Endothelial cell of umbilical vein (primary cell): Measurements from ENCODE around the gene EIF2D. TPM values are rescaled to one million over a fixed set of nuclear protein-coding genes. Genes with fewer than 3 reads are reported as not detected.

Experiments used
- BruUV-seq: library from RNA; stranded (reverse); fragments of 400-500 nt; replicated peaks from 2 replicates; lab custom pipeline; 2021; lab: Mats Ljungman, UMichigan
- CTCF ChIA-PET: fragments of 300-600, 350-600 bp; sonication (Branson Sonifier 250); formaldehyde crosslinking; loops from one replicate; lab custom pipeline; 2021; ENCODE audit warnings: antibody characterized with exemption, inconsistent platforms; lab: Charles Lee
- POLR2A ChIA-PET: fragments of 300-600, 350-600 bp; sonication (Branson Sonifier 250); formaldehyde crosslinking; loops from one replicate; lab custom pipeline; 2021; ENCODE audit warnings: antibody characterized with exemption, inconsistent platforms; lab: Charles Lee
- DNase-seq: peaks from one replicate; pipeline ENCODE4 v3.0.0-alpha.2; 2011; ENCODE audit warnings: low read depth, low spot score
- FAIRE-seq: peaks from 2 replicates; lab custom pipeline; 2011; peaks lifted over from hg19 to GRCh38; lab: Jason Lieb, UNC
- H2AFZ ChIP-seq: 2 replicates; pipeline ENCODE4 v1.6.0; 2012; ENCODE audit warnings: low read depth, low read length, control low read depth, inconsistent platforms
- H3K27ac ChIP-seq: 2 replicates; pipeline ENCODE4 v1.5.1; 2011; ENCODE audit warnings: low read depth, mild to moderate bottlenecking, control low read depth, low read length, moderate library complexity; ENCODE audit not compliant: insufficient read depth
- H3K27me3 ChIP-seq, 2 experiments: 2 replicates each; pipeline versions ENCODE4 v1.6.0 to v1.6.1; 2011; ENCODE audit warnings: low read length in 2 of 2, mixed read lengths in 1 of 2; ENCODE audit not compliant: control insufficient read depth in 2 of 2, insufficient read depth in 2 of 2
- H3K36me3 ChIP-seq, 2 experiments: 2 replicates in 1 of 2; 3 replicates in 1 of 2; pipeline ENCODE4 v1.5.1; 2011; ENCODE audit warnings: low read length in 2 of 2, mild to moderate bottlenecking in 1 of 2, moderate library complexity in 1 of 2; ENCODE audit not compliant: control insufficient read depth in 2 of 2, insufficient read depth in 2 of 2; ENCODE audit errors: extremely low read depth in 1 of 2
- H3K4me1 ChIP-seq: 3 replicates; pipeline ENCODE4 v1.5.1; 2011; ENCODE audit warnings: mild to moderate bottlenecking, low read length; ENCODE audit not compliant: control insufficient read depth, insufficient read depth; ENCODE audit errors: extremely low read depth
- H3K4me2 ChIP-seq: 2 replicates; pipeline ENCODE4 v1.6.1; 2011; ENCODE audit warnings: low read length, control low read depth, mixed read lengths; ENCODE audit not compliant: insufficient read depth
- H3K4me3 ChIP-seq, 3 experiments: fragments of 200-600 bp in 1 of 3; sonication (generic), shearing (Covaris generic) in 1 of 3; replicated peaks in 1 of 3; 2 replicates each; pipeline ENCODE4 v1.5.1; 2011 to 2016; ENCODE audit warnings: control low read depth in 3 of 3, low read length in 3 of 3, mild to moderate bottlenecking in 2 of 3, inconsistent platforms in 1 of 3, low read depth in 1 of 3, moderate library complexity in 1 of 3; ENCODE audit not compliant: insufficient read depth in 1 of 3
- H3K79me2 ChIP-seq: 2 replicates; pipeline ENCODE4 v1.6.0; 2012; ENCODE audit warnings: low read length, inconsistent platforms; ENCODE audit not compliant: control insufficient read depth, insufficient read depth
- H3K9ac ChIP-seq: replicated peaks from 2 replicates; pipeline ENCODE3; 2011; ENCODE audit warnings: low read length, control low read depth; ENCODE audit not compliant: insufficient read depth; ENCODE audit errors: extremely low read depth
- H3K9me1 ChIP-seq: replicated peaks from 3 replicates; pipeline ENCODE4 v1.6.0; 2011; ENCODE audit warnings: mild to moderate bottlenecking, low read length; ENCODE audit not compliant: control insufficient read depth, insufficient read depth; ENCODE audit errors: extremely low read depth
- H3K9me3 ChIP-seq: replicated peaks from 2 replicates; pipeline ENCODE4 v1.5.1; 2012; ENCODE audit warnings: low read length, inconsistent platforms; ENCODE audit not compliant: control insufficient read depth, insufficient read depth
- H4K20me1 ChIP-seq: replicated peaks from 2 replicates; pipeline ENCODE3; 2011; ENCODE audit warnings: mild to moderate bottlenecking, low read length; ENCODE audit not compliant: control insufficient read depth, insufficient read depth; ENCODE audit errors: extremely low read depth
- EZH2 ChIP-seq: IDR thresholded peaks from 2 replicates; pipeline ENCODE4 v1.6.1; 2012; ENCODE audit warnings: borderline replicate concordance, low read depth, mild to moderate bottlenecking, moderate library complexity, low read length, inconsistent platforms; ENCODE audit not compliant: severe bottlenecking
- GATA2 ChIP-seq: IDR thresholded peaks from 2 replicates; pipeline ENCODE4 v1.7.0; 2011; ENCODE audit warnings: low read depth, mild to moderate bottlenecking, moderate library complexity, mixed read lengths, low read length; ENCODE audit not compliant: insufficient read length, insufficient read depth
- JUN ChIP-seq: IDR thresholded peaks from 2 replicates; pipeline ENCODE4 v1.6.1; 2011; ENCODE audit warnings: borderline replicate concordance, low read depth; ENCODE audit not compliant: insufficient read length, insufficient read depth
- MYC ChIP-seq: IDR thresholded peaks from one replicate; pipeline ENCODE4 v1.6.1; 2011; ENCODE audit warnings: mild to moderate bottlenecking, low read depth, low read length
- POLR2A ChIP-seq: IDR thresholded peaks from 2 replicates; pipeline ENCODE4 v1.6.1; 2012; ENCODE audit warnings: low read depth, mild to moderate bottlenecking, control low read depth, low read length
- POLR2AphosphoS5 ChIP-seq: IDR thresholded peaks from 2 replicates; pipeline ENCODE4 v1.6.1; 2012; ENCODE audit warnings: low read depth, mild to moderate bottlenecking, control low read depth, low read length, moderate library complexity; ENCODE audit not compliant: insufficient read depth
- dilution Hi-C: fragments of 300-500 bp; cut with MboI; formaldehyde crosslinking; loops from one replicate; pipeline ENCODE4 v1.15.0; 2019; ENCODE audit warnings: low sequenced_read_pairs; ENCODE audit not compliant: extremely low pct_ligation_motif_present
- intact Hi-C: fragments of 100-400 bp; cut with micrococcal nuclease; formaldehyde crosslinking; loops from one replicate; pipeline ENCODE4 v1.10.0; 2022
- polyA plus RNA-seq, 4 experiments: library from polyadenylated mRNA; depleted of rRNA in 3 of 4; stranded (reverse) in 3 of 4; unstranded in 1 of 4; fragments of >200 nt; gene quantifications; 2 replicates each; pipeline versions ENCODE4 v1.2.1 to v1.2.3, GENCODE V29; 2011 to 2012; ENCODE audit warnings: missing spikeins in 1 of 4
- total RNA-seq: library from RNA; stranded (reverse); gene quantifications from 2 replicates; pipeline ENCODE4 v1.2.3, GENCODE V29; 2021
- TF ChIP-seq, protein P1 (sequence below): IDR thresholded peaks from 2 replicates; pipeline ENCODE4 v1.6.1; 2011; ENCODE audit not compliant: insufficient read depth, insufficient read length
- TF ChIP-seq, protein P2 (sequence below), 2 donors: IDR thresholded peaks; 1 replicate in 1 of 2; 2 replicates in 1 of 2; pipeline ENCODE4 v1.5.1; 2011; ENCODE audit warnings: low read length in 2 of 2, mild to moderate bottlenecking in 2 of 2, moderate library complexity in 2 of 2, control low read depth in 1 of 2, inconsistent platforms in 1 of 2, low read depth in 1 of 2; ENCODE audit not compliant: insufficient read depth in 1 of 2; ENCODE audit errors: extremely low read depth in 1 of 2

The EIF2D gene
- total and polyA plus RNA-seq, 2 donors (not counting 3 experiments of a cell fraction or from before 2014, with no cell fraction given): 48.0 to 54.1 TPM

DNA sequence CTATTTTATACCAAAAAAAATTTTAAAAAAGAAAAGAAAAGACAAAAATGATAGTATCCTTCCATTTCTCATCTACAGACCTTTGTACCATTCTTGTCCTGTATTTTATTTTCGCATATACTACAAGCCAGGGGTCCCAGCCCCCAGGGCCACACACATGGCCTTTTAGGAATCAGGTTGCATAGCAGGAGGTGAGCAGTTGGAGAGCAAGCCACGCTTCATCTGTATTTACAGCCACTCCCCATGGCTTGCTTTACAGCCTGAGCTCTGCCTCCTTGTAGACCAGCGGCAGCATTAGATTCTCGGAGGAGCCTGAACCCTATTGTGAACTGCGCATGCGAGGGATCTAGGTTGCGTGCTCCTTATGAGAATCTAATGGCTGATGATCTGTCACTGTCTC, 65.2 kb downstream of the EIF2D start:
- BruUV-seq: no TSS peak
- TF ChIP-seq EZH2: no peak
- TF ChIP-seq MYC: no peak
- TF ChIP-seq JUN: no peak
- TF ChIP-seq POLR2A: no peak
- no peak for TF ChIP-seq GATA2
- TF ChIP-seq, protein P1, sequence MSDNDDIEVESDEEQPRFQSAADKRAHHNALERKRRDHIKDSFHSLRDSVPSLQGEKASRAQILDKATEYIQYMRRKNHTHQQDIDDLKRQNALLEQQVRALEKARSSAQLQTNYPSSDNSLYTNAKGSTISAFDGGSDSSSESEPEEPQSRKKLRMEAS: no peak
- TF ChIP-seq POLR2AphosphoS5: no peak
- TF ChIP-seq, protein P2, sequence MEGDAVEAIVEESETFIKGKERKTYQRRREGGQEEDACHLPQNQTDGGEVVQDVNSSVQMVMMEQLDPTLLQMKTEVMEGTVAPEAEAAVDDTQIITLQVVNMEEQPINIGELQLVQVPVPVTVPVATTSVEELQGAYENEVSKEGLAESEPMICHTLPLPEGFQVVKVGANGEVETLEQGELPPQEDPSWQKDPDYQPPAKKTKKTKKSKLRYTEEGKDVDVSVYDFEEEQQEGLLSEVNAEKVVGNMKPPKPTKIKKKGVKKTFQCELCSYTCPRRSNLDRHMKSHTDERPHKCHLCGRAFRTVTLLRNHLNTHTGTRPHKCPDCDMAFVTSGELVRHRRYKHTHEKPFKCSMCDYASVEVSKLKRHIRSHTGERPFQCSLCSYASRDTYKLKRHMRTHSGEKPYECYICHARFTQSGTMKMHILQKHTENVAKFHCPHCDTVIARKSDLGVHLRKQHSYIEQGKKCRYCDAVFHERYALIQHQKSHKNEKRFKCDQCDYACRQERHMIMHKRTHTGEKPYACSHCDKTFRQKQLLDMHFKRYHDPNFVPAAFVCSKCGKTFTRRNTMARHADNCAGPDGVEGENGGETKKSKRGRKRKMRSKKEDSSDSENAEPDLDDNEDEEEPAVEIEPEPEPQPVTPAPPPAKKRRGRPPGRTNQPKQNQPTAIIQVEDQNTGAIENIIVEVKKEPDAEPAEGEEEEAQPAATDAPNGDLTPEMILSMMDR (IDR thresholded peaks at IDR 0.05; ENCODE audit: extremely low read depth in 1 of 2, insufficient read depth in 1 of 2, low read depth in 1 of 2, low read length in 2 of 2): no peak
- intact Hi-C loops (no loop called here), dilution Hi-C loops (no loop called here)
- Histone ChIP-seq H4K20me1 (no peaks in the 10 kb centered on the region), H3K4me1 (no peaks in the 10 kb centered on the region), H2AFZ (no peak overlapping the region), H3K9me3 (no peaks in the 10 kb centered on the region), H3K27me3 (peaks cover 15 to 26% of the 10 kb centered on the region in 2 experiments), H3K4me2 (no peak overlapping the region), H3K9ac (no peak overlapping the region), H3K4me3 (no peak overlapping the region), H3K36me3 (no peaks in the 10 kb centered on the region), H3K27ac (no peak overlapping the region), H3K9me1 (no peaks in the 10 kb centered on the region), H3K79me2 (no peaks in the 10 kb centered on the region)
- POLR2A ChIA-PET: no interaction called here
- no peak for DNase-seq
- CTCF ChIA-PET: interaction anchor here (1.1 to 7.7 kb wide), 4 partner anchors 12 to 116 kb away, joined by 4 to 427 read pairs (median 14); no protein-coding TSS in a partner anchor
- no peak for FAIRE-seq
